ENCODE data around the gene BRAF.

The BRAF gene

GRCh38 chr7:140678816-140679130 lies 246.0 kb downstream of the BRAF start:
- TF ChIP-seq, protein P1, sequence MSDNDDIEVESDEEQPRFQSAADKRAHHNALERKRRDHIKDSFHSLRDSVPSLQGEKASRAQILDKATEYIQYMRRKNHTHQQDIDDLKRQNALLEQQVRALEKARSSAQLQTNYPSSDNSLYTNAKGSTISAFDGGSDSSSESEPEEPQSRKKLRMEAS (IDR thresholded peaks at IDR 0.05) = no peak
- no peak for TF ChIP-seq REST (IDR thresholded peaks at IDR 0.05; ENCODE audit: low read depth)
- TF ChIP-seq ZBTB7A (IDR thresholded peaks at IDR 0.05; ENCODE audit: low read depth) = no peak
- no peak for TF ChIP-seq RAD21 (IDR thresholded peaks at IDR 0.05; ENCODE audit: low read depth)
- no peak for TF ChIP-seq USF1 (IDR thresholded peaks at IDR 0.05)
- no peak for TF ChIP-seq YY1 (IDR thresholded peaks at IDR 0.05; ENCODE audit: low read depth)
- no peak for TF ChIP-seq TAF1 (IDR thresholded peaks at IDR 0.05; ENCODE audit: low read depth)
- no peak for TF ChIP-seq EGR1 (IDR thresholded peaks at IDR 0.05)

DNA sequence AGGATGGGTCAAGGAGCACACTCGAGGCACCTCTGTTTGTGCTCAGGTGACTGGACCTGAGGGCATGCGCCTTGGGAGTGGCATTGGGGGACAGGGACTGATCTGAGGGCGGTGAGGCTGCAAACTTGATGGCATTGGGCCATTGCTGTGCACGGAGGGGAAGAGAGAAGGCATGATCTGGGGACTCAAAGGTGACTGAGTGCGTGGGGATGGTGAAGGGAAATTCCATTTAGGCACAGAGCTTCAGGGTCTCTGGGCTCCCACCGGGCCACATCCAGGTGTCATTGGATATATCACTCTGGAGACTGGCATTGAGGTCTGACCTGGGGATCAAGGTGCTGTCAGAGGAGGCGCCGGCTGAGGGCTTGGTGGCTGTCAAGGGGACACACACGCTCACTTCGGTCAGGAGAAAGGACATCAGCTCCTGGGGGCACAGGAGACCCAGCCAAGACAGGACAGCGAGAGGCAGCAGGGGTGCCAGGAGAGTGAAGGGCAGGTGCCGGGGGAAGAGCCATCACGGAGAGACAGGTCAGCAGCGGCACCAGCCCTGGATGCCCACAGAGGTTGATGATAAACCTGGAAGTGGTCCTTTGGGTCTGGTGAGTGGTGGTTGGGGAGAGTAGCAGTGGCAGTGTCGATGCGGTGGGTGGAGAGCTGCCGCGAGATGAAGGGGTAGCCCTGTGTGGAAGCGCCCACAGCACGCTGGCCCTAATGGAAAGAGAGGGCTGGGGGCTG lies 246.5 kb downstream of the BRAF start:
- TF ChIP-seq ZBTB7A (IDR thresholded peaks at IDR 0.05; ENCODE audit: low read depth) (no peak), CREB1 (IDR thresholded peaks at IDR 0.05; ENCODE audit: low read depth) (no peak), USF1 (IDR thresholded peaks at IDR 0.05) (no peak), TCF12 (IDR thresholded peaks at IDR 0.05; ENCODE audit: low read depth) (no peak), YY1 (IDR thresholded peaks at IDR 0.05; ENCODE audit: low read depth) (no peak), NFIC (IDR thresholded peaks at IDR 0.05) (no peak), TEAD4 (IDR thresholded peaks at IDR 0.05) (no peak), EGR1 (IDR thresholded peaks at IDR 0.05) (no peak), CEBPB (IDR thresholded peaks at IDR 0.05) (no peak), TAF1 (IDR thresholded peaks at IDR 0.05; ENCODE audit: low read depth) (no peak), FOXM1 (IDR thresholded peaks at IDR 0.05; ENCODE audit: borderline replicate concordance, low read depth) (no peak), RAD21 (IDR thresholded peaks at IDR 0.05; ENCODE audit: low read depth) (no peak), EP300 (IDR thresholded peaks at IDR 0.05; ENCODE audit: borderline replicate concordance) (no peak), REST (IDR thresholded peaks at IDR 0.05; ENCODE audit: low read depth) (no peak)
- TF ChIP-seq, protein P1 (IDR thresholded peaks at IDR 0.05) = no peak

DNA sequence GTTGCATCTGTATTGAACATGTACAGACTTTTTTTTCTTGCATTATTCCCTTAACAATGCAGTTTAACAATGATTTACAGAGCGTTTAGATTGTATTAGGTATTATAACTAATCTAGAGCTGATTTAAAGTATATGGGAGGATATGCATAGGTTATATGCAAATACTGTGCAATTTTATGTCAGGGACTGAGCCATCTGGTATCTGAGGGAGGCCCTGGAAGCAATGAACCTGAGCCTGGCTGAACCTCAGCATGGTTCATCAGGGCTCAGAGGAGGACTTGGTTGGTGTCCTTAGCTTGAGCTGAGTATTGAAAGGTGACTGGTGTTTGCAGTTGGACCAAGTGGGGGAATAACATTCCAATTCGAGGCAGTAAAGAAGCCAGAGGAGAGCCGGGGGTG lies 247.2 kb downstream of the BRAF start:
- TF ChIP-seq NFIC (IDR thresholded peaks at IDR 0.05) (no peak), TEAD4 (IDR thresholded peaks at IDR 0.05) (no peak), ZBTB7A (IDR thresholded peaks at IDR 0.05; ENCODE audit: low read depth) (no peak), TAF1 (IDR thresholded peaks at IDR 0.05; ENCODE audit: low read depth) (no peak), REST (IDR thresholded peaks at IDR 0.05; ENCODE audit: low read depth) (no peak), CEBPB (IDR thresholded peaks at IDR 0.05) (no peak), EGR1 (IDR thresholded peaks at IDR 0.05) (no peak), TCF12 (IDR thresholded peaks at IDR 0.05; ENCODE audit: low read depth) (no peak), USF1 (IDR thresholded peaks at IDR 0.05) (no peak)

DNA sequence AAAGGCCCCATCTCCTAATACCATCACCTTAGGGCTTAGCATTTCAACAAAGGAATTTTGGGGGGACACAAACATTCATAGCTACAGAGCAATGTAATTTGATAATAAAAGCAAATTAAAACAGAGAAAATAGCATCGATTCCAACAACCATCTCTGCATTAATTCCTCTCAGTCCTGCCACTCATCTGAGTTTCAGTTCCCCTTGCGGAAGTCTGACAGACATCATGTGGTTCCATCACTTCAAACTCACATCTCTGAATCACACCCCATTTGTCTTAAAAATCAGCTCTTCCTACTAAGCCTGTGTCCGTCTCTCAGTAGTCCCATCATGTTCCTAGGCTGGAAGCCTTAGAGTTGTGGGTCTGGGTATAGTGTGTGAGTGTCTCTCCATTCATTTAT lies 248.4 kb downstream of the BRAF start:
- TF ChIP-seq EP300 (IDR thresholded peaks at IDR 0.05; ENCODE audit: borderline replicate concordance) (no peak), REST (IDR thresholded peaks at IDR 0.05; ENCODE audit: low read depth) (no peak), TEAD4 (IDR thresholded peaks at IDR 0.05) (no peak), CREB1 (IDR thresholded peaks at IDR 0.05; ENCODE audit: low read depth) (no peak), RAD21 (IDR thresholded peaks at IDR 0.05; ENCODE audit: low read depth) (no peak), TAF1 (IDR thresholded peaks at IDR 0.05; ENCODE audit: low read depth) (no peak), EGR1 (IDR thresholded peaks at IDR 0.05) (no peak), NFIC (IDR thresholded peaks at IDR 0.05) (no peak), USF1 (IDR thresholded peaks at IDR 0.05) (no peak), FOXM1 (IDR thresholded peaks at IDR 0.05; ENCODE audit: borderline replicate concordance, low read depth) (no peak), ZBTB7A (IDR thresholded peaks at IDR 0.05; ENCODE audit: low read depth) (no peak), TCF12 (IDR thresholded peaks at IDR 0.05; ENCODE audit: low read depth) (no peak), YY1 (IDR thresholded peaks at IDR 0.05; ENCODE audit: low read depth) (no peak), CEBPB (IDR thresholded peaks at IDR 0.05) (no peak)
- TF ChIP-seq, protein P1 (IDR thresholded peaks at IDR 0.05) = no peak

Measured in Ishikawa (cell line).